Muscle of arm (tissue), 12 donors: ENCODE results near the gene PLA2G2D. TPM values are rescaled to one million over a fixed set of nuclear protein-coding genes. Genes with fewer than 3 reads are reported as not detected.

Experiments
- DNase-seq: peaks from one replicate; pipeline ENCODE4 v3.0.0-alpha.2; 2013
- polyA plus RNA-seq, 12 donors: library from polyadenylated mRNA; unstranded; fragments of 120-200 nt; gene quantifications; one replicate each; pipeline ENCODE4 v1.2.1, GENCODE V29; 2013; ENCODE audit not compliant: insufficient read length in 12 of 12

The PLA2G2D gene
- polyA plus RNA-seq, 12 donors, result 0.04 to 0.84 (median 0.09) TPM; not detected in 6

GRCh38 chr1:20087668-20088067, 31.7 kb downstream of the PLA2G2D start:
- no peak for DNase-seq

GRCh38 chr1:20086800-20087199, 32.5 kb downstream of the PLA2G2D start:
- no peak for DNase-seq

- DNase-seq, result no peak
Measured at GRCh38 chr1:20083178-20083944, 36.0 kb downstream of the PLA2G2D start.

GRCh38 chr1:20082772-20083171, 36.6 kb downstream of the PLA2G2D start:
- no peak for DNase-seq

- DNase-seq, result no peak
Measured at GRCh38 chr1:20081353-20081810, 38.0 kb downstream of the PLA2G2D start.

GRCh38 chr1:20080441-20081352, 38.6 kb downstream of the PLA2G2D start:
- no peak for DNase-seq

- DNase-seq, result no peak
Measured at GRCh38 chr1:20079661-20080305, 39.6 kb downstream of the PLA2G2D start.

GRCh38 chr1:20078711-20079110, 40.6 kb downstream of the PLA2G2D start:
- no peak for DNase-seq

GRCh38 chr1:20078171-20078651, 41.1 kb downstream of the PLA2G2D start:
- no peak for DNase-seq

- DNase-seq, result no peak
Measured at GRCh38 chr1:20076710-20077461, 42.5 kb downstream of the PLA2G2D start.

GRCh38 chr1:20076223-20076622, 43.1 kb downstream of the PLA2G2D start:
- no peak for DNase-seq

- DNase-seq, result no peak
Measured at GRCh38 chr1:20075345-20075744, 44.0 kb downstream of the PLA2G2D start.

GRCh38 chr1:20074725-20075171, 44.6 kb downstream of the PLA2G2D start:
- no peak for DNase-seq

- no peak for DNase-seq
Measured at GRCh38 chr1:20074055-20074724, 45.1 kb downstream of the PLA2G2D start.

GRCh38 chr1:20073256-20073655, 46.1 kb downstream of the PLA2G2D start:
- DNase-seq, result no peak

- DNase-seq, result no peak
Measured at GRCh38 chr1:20072771-20073170, 46.6 kb downstream of the PLA2G2D start.

- DNase-seq, result no peak
Measured at GRCh38 chr1:20071416-20071815, 47.9 kb downstream of the PLA2G2D start.

GRCh38 chr1:20070357-20070756, 49.0 kb downstream of the PLA2G2D start:
- DNase-seq, result no peak

GRCh38 chr1:20069874-20070273, 49.5 kb downstream of the PLA2G2D start, which contains the start of gene PLA2G5:
Gene PLA2G5 (plus strand): TSS chr1:20070194. CDS start chr1:20084831, 14,637 bp downstream.
- DNase-seq, result no peak

GRCh38 chr1:20068722-20069121, 50.6 kb downstream of the PLA2G2D start:
- no peak for DNase-seq
